HG03439 (cell line): Measurements from ENCODE around the gene SLC38A1.

Experiments
- ATAC-seq: cut with Tn5 transposase; IDR thresholded peaks from one replicate; pipeline ENCODE4 v1.9.1; 2021; ENCODE audit warnings: mild to moderate bottlenecking, moderate library complexity; ENCODE audit not compliant: unreplicated experiment

The SLC38A1 gene

DNA sequence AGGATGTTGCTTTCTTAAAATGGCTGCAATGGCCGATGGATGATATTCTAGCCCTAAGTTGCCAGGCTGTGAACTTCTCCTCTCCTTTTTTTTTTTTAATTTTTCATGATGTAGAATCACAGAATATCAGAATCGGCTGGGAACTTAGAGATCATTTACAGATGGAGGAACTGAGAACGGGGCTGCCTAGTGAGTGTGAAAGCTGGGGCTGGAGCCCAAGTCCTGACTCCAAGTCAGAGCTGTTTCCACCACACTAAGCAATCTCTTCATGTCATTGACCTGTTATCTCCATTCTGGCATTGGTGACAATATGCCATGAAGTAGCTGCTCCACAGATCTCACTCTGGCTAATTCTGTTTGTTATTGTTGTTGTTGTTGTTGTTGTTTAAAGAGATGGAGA, 121.7 kb downstream of the SLC38A1 start:
- no peak for ATAC-seq

GRCh38 chr12:46145881-46146280, 123.0 kb downstream of the SLC38A1 start:
- ATAC-seq, result no peak

GRCh38 chr12:46144433-46144832, 124.4 kb downstream of the SLC38A1 start:
- ATAC-seq, result no peak

DNA sequence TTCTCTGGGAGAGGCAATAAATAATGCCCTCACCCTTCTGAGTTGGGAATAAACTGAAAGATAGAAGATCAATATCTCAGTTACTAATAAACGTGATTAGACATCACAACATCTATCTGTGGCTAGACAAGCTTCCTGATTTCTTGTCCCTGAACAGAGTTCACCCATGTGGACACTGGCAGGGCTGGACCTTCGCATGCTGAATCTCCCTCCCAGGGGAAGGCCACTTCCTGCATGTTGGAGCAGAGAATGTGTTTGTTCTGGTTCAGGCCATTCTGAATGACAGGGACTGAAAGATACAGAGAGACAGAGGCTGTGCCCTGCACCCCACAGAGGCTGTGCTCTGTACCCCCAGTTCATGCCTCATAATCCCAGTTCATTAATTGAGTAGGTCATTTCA, 132.6 kb downstream of the SLC38A1 start:
- no peak for ATAC-seq

DNA sequence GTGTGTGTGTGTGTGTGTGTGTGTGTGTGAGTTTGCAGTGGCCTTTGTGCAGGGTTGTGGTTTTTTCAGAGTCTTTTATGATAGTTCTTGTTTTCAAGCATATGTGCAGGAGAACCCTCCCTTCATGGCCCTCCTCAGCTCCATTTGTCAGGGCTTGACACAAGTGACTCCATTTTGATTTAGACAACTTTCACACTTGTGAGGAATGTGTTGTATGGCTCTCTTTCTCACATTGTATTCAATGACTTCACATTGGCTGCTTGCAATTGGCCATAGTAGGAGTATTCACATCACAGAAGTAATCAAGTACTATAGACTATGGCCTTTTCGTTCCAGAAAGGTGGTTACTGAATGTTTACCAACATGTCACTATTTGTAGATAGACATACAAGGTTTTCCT, 133.1 kb downstream of the SLC38A1 start:
- ATAC-seq, result no peak

- no peak for ATAC-seq
Measured at GRCh38 chr12:46134852-46135251, 134.0 kb downstream of the SLC38A1 start.

GRCh38 chr12:46134205-46134811, 134.5 kb downstream of the SLC38A1 start:
- ATAC-seq, result no peak

- no peak for ATAC-seq
Measured at GRCh38 chr12:46133751-46134150, 135.1 kb downstream of the SLC38A1 start.
